SK-N-SH treated with all-trans-retinoic acid at 6 μM for 48 hours (cell line): ENCODE data around the gene TMEM128.

Source experiments
- BACH2 ChIP-seq: fragments of 250-450 bp; sonication (Bioruptor Pico); IDR thresholded peaks from 2 replicates; pipeline ENCODE4 v1.9.0; 2021; ENCODE audit warnings: mild to moderate bottlenecking, borderline replicate concordance
- GLIS3 ChIP-seq: fragments of 250-450 bp; sonication (Bioruptor Pico); IDR thresholded peaks from 2 replicates; pipeline ENCODE4 v1.5.0; 2020; ENCODE audit warnings: mild to moderate bottlenecking, moderate library complexity
- ISL1 ChIP-seq: fragments of 250-450 bp; sonication (Bioruptor Pico); IDR thresholded peaks from 2 replicates; pipeline ENCODE4 v2.1.2; 2022; ENCODE audit warnings: mild to moderate bottlenecking, moderate library complexity
- RARB ChIP-seq: fragments of 250-450 bp; sonication (Bioruptor Pico); IDR thresholded peaks from 2 replicates; pipeline ENCODE4 v1.8.0; 2021; ENCODE audit warnings: mild to moderate bottlenecking, moderate library complexity
- ZFP30 ChIP-seq: fragments of 450-650 bp; formaldehyde crosslinking; IDR thresholded peaks from 2 replicates; pipeline ENCODE4 v1.5.0; 2022; ENCODE audit warnings: mild to moderate bottlenecking, moderate library complexity
- ZNF565 ChIP-seq: fragments of 450-650 bp; formaldehyde crosslinking; conservative IDR thresholded peaks from 2 replicates; pipeline ENCODE4 v1.5.0; 2020; ENCODE audit warnings: low read depth, mild to moderate bottlenecking, moderate library complexity

GRCh38 chr4:4271912-4272311 is 23.9 kb upstream of the TMEM128 start:
- TF ChIP-seq RARB (CRISPR knock-in tag), result no peak
- no peak for TF ChIP-seq GLIS3
- TF ChIP-seq ZNF565 (CRISPR knock-in tag), result no peak
- TF ChIP-seq ISL1 (CRISPR knock-in tag), result no peak
- no peak for TF ChIP-seq ZFP30 (CRISPR knock-in tag)
- no peak for TF ChIP-seq BACH2 (CRISPR knock-in tag)
